AG20443 (cell line): ENCODE measurements around the gene PIMREG.
"Not testable (repeated sequence)": the region's sequence is repeated elsewhere in the genome, so short reads cannot be mapped to it uniquely, and the experiment has no call there.

Experiments
- DNase-seq: peaks from one replicate; pipeline ENCODE4 v3.0.0; 2012; ENCODE audit warnings: low spot score, mixed read lengths

Gene PIMREG

GRCh38 chr17:6478486-6478885 is 34.2 kb downstream of the PIMREG start:
- no peak for DNase-seq

- no peak for DNase-seq
Observed at GRCh38 chr17:6479622-6480302, 35.5 kb downstream of the PIMREG start.

- DNase-seq = no peak
Observed at GRCh38 chr17:6480303-6480675, 36.0 kb downstream of the PIMREG start.

GRCh38 chr17:6482105-6482455 is 37.8 kb downstream of the PIMREG start:
- no peak for DNase-seq

GRCh38 chr17:6482796-6483195 is 38.5 kb downstream of the PIMREG start:
- DNase-seq = not testable (repeated sequence)

GRCh38 chr17:6483507-6483906 is 39.3 kb downstream of the PIMREG start:
- no peak for DNase-seq

- no peak for DNase-seq
Observed at GRCh38 chr17:6485646-6486412, 41.6 kb downstream of the PIMREG start.

GRCh38 chr17:6487251-6488007 is 43.2 kb downstream of the PIMREG start:
- DNase-seq = no peak

GRCh38 chr17:6488008-6488539 is 43.8 kb downstream of the PIMREG start:
- no peak for DNase-seq

- no peak for DNase-seq
Observed at GRCh38 chr17:6489016-6489550, 44.8 kb downstream of the PIMREG start.

- DNase-seq = no peak
Observed at GRCh38 chr17:6491071-6491700, 46.9 kb downstream of the PIMREG start.

- no peak for DNase-seq
Observed at GRCh38 chr17:6492892-6493674, 48.8 kb downstream of the PIMREG start.

GRCh38 chr17:6494239-6494941 is 50.1 kb downstream of the PIMREG start:
- DNase-seq = no peak

- DNase-seq = no peak
Observed at GRCh38 chr17:6495450-6496115, 51.3 kb downstream of the PIMREG start.

GRCh38 chr17:6496116-6496481 is 51.8 kb downstream of the PIMREG start:
- no peak for DNase-seq

- no peak for DNase-seq
Observed at GRCh38 chr17:6496640-6497441, 52.6 kb downstream of the PIMREG start.

GRCh38 chr17:6497496-6498221 is 53.4 kb downstream of the PIMREG start:
- no peak for DNase-seq

- no peak for DNase-seq
Observed at GRCh38 chr17:6498356-6498755, 54.1 kb downstream of the PIMREG start.
